SK-N-SH treated with all-trans-retinoic acid at 6 μM for 48 hours (cell line): Measurements from ENCODE around the gene RPP40.

Experiments
- ATAC-seq: fragments of 200-7000 bp; cut with Tn5 transposase; 3 replicates; pipeline ENCODE4 v1.9.1; 2020; ENCODE audit warnings: mild to moderate bottlenecking, moderate library complexity
- ARNTL ChIP-seq: fragments of 450-650 bp; formaldehyde crosslinking; IDR thresholded peaks from 2 replicates; pipeline ENCODE4 v1.5.0; 2020; ENCODE audit warnings: low read depth, mild to moderate bottlenecking, moderate library complexity, borderline replicate concordance
- BACH2 ChIP-seq: fragments of 250-450 bp; sonication (Bioruptor Pico); IDR thresholded peaks from 2 replicates; pipeline ENCODE4 v1.9.0; 2021; ENCODE audit warnings: mild to moderate bottlenecking, borderline replicate concordance
- CSDC2 ChIP-seq: fragments of 250-450 bp; sonication (Bioruptor Pico); IDR thresholded peaks from 2 replicates; pipeline ENCODE4 v1.5.0; 2020; ENCODE audit warnings: mild to moderate bottlenecking, moderate library complexity
- ESRRG ChIP-seq: fragments of 250-450 bp; sonication (Bioruptor Pico); IDR thresholded peaks from 2 replicates; pipeline ENCODE4 v1.6.1; 2021; ENCODE audit warnings: mild to moderate bottlenecking
- GLIS3 ChIP-seq: fragments of 250-450 bp; sonication (Bioruptor Pico); IDR thresholded peaks from 2 replicates; pipeline ENCODE4 v1.5.0; 2020; ENCODE audit warnings: mild to moderate bottlenecking, moderate library complexity
- ISL1 ChIP-seq: fragments of 250-450 bp; sonication (Bioruptor Pico); IDR thresholded peaks from 2 replicates; pipeline ENCODE4 v2.1.2; 2022; ENCODE audit warnings: mild to moderate bottlenecking, moderate library complexity
- OSR1 ChIP-seq: fragments of 250-450 bp; sonication (Bioruptor Pico); IDR thresholded peaks from 2 replicates; pipeline ENCODE4 v1.8.0; 2022; ENCODE audit warnings: moderate library complexity, mild to moderate bottlenecking, inconsistent platforms
- PPARA ChIP-seq: fragments of 250-450 bp; sonication (Bioruptor Pico); IDR thresholded peaks from 2 replicates; pipeline ENCODE4 v1.5.0; 2020; ENCODE audit warnings: mild to moderate bottlenecking, borderline replicate concordance
- RARB ChIP-seq: fragments of 250-450 bp; sonication (Bioruptor Pico); IDR thresholded peaks from 2 replicates; pipeline ENCODE4 v1.8.0; 2021; ENCODE audit warnings: mild to moderate bottlenecking, moderate library complexity
- SNAI2 ChIP-seq: fragments of 250-450 bp; sonication (Bioruptor Pico); IDR thresholded peaks from 2 replicates; pipeline ENCODE4 v1.5.0; 2020; ENCODE audit warnings: mild to moderate bottlenecking, moderate library complexity
- TCF4 ChIP-seq: fragments of 250-450 bp; sonication (Bioruptor Pico); IDR thresholded peaks from 2 replicates; pipeline ENCODE4 v1.8.0; 2021; ENCODE audit warnings: mild to moderate bottlenecking, moderate library complexity, borderline replicate concordance
- TOX ChIP-seq: fragments of 250-450 bp; sonication (Bioruptor Pico); IDR thresholded peaks from 2 replicates; pipeline ENCODE4 v1.8.0; 2021; ENCODE audit warnings: mild to moderate bottlenecking, moderate library complexity, borderline replicate concordance
- ZC3H10 ChIP-seq: fragments of 250-450 bp; sonication (Bioruptor Pico); IDR thresholded peaks from 2 replicates; pipeline ENCODE4 v1.5.1; 2021; ENCODE audit warnings: mild to moderate bottlenecking, moderate library complexity
- ZFP3 ChIP-seq: fragments of 250-450 bp; sonication (Bioruptor Pico); IDR thresholded peaks from 2 replicates; pipeline ENCODE4 v1.5.0; 2020; ENCODE audit warnings: mild to moderate bottlenecking, moderate library complexity
- ZFP30 ChIP-seq: fragments of 450-650 bp; formaldehyde crosslinking; IDR thresholded peaks from 2 replicates; pipeline ENCODE4 v1.5.0; 2022; ENCODE audit warnings: mild to moderate bottlenecking, moderate library complexity
- ZNF565 ChIP-seq: fragments of 450-650 bp; formaldehyde crosslinking; conservative IDR thresholded peaks from 2 replicates; pipeline ENCODE4 v1.5.0; 2020; ENCODE audit warnings: low read depth, mild to moderate bottlenecking, moderate library complexity
- ZNF70 ChIP-seq: fragments of 450-650 bp; formaldehyde crosslinking; IDR thresholded peaks from 2 replicates; pipeline ENCODE4 v1.5.0; 2020; ENCODE audit warnings: mild to moderate bottlenecking, moderate library complexity
- ZNF8 ChIP-seq: fragments of 450-650 bp; formaldehyde crosslinking; IDR thresholded peaks from 2 replicates; pipeline ENCODE4 v1.5.0; 2020; ENCODE audit warnings: mild to moderate bottlenecking, moderate library complexity
- TF ChIP-seq, protein P1 (sequence below): fragments of 250-450 bp; sonication (Bioruptor Pico); IDR thresholded peaks from 2 replicates; pipeline ENCODE4 v1.5.0; 2020; ENCODE audit warnings: mild to moderate bottlenecking, moderate library complexity
- TF ChIP-seq, protein P2 (sequence below): fragments of 250-450 bp; sonication (Bioruptor Pico); IDR thresholded peaks from 2 replicates; pipeline ENCODE4 v1.5.1; 2021; ENCODE audit warnings: mild to moderate bottlenecking, moderate library complexity
- TF ChIP-seq, protein P3 (sequence below): fragments of 250-450 bp; sonication (Bioruptor Pico); IDR thresholded peaks from 2 replicates; pipeline ENCODE4 v1.8.0; 2020; ENCODE audit warnings: mild to moderate bottlenecking, moderate library complexity, borderline replicate concordance
- TF ChIP-seq, protein P4 (sequence below): fragments of 250-450 bp; sonication (Bioruptor Pico); IDR thresholded peaks from 2 replicates; pipeline ENCODE4 v1.5.1; 2020; ENCODE audit warnings: low read depth, mild to moderate bottlenecking, moderate library complexity
- TF ChIP-seq, protein P5 (sequence below): fragments of 250-450 bp; sonication (Bioruptor Pico); IDR thresholded peaks from 2 replicates; pipeline ENCODE4 v1.8.0; 2021; ENCODE audit warnings: low read depth, mild to moderate bottlenecking, moderate library complexity, borderline replicate concordance

RPP40 gene

DNA sequence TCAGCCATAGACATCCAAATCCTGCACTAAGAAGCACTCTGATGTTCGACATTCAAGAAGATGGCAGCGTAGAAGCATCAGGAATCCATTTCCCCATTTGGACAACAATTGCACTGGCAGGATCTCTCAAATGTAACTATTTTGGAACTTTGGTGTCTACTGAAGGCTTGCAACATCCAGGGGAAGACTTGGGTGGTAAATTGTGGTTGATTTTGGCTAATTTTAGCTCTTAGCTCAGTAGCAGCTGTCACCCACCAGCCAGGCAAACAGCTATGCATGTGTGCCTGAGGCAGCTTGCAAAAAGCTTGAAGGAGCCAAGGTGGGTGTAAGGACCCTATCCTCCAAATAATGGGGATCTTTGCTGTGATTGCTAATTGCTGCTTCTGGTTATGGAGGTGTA, 46.2 kb upstream of the RPP40 start:
- ATAC-seq, result no peak
- TF ChIP-seq, protein P1, sequence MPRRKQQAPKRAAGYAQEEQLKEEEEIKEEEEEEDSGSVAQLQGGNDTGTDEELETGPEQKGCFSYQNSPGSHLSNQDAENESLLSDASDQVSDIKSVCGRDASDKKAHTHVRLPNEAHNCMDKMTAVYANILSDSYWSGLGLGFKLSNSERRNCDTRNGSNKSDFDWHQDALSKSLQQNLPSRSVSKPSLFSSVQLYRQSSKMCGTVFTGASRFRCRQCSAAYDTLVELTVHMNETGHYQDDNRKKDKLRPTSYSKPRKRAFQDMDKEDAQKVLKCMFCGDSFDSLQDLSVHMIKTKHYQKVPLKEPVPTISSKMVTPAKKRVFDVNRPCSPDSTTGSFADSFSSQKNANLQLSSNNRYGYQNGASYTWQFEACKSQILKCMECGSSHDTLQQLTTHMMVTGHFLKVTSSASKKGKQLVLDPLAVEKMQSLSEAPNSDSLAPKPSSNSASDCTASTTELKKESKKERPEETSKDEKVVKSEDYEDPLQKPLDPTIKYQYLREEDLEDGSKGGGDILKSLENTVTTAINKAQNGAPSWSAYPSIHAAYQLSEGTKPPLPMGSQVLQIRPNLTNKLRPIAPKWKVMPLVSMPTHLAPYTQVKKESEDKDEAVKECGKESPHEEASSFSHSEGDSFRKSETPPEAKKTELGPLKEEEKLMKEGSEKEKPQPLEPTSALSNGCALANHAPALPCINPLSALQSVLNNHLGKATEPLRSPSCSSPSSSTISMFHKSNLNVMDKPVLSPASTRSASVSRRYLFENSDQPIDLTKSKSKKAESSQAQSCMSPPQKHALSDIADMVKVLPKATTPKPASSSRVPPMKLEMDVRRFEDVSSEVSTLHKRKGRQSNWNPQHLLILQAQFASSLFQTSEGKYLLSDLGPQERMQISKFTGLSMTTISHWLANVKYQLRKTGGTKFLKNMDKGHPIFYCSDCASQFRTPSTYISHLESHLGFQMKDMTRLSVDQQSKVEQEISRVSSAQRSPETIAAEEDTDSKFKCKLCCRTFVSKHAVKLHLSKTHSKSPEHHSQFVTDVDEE (CRISPR knock-in tag), result no peak
- no peak for TF ChIP-seq SNAI2
- TF ChIP-seq, protein P2, sequence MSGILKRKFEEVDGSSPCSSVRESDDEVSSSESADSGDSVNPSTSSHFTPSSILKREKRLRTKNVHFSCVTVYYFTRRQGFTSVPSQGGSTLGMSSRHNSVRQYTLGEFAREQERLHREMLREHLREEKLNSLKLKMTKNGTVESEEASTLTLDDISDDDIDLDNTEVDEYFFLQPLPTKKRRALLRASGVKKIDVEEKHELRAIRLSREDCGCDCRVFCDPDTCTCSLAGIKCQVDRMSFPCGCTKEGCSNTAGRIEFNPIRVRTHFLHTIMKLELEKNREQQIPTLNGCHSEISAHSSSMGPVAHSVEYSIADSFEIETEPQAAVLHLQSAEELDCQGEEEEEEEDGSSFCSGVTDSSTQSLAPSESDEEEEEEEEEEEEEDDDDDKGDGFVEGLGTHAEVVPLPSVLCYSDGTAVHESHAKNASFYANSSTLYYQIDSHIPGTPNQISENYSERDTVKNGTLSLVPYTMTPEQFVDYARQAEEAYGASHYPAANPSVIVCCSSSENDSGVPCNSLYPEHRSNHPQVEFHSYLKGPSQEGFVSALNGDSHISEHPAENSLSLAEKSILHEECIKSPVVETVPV (CRISPR knock-in tag), result no peak
- TF ChIP-seq RARB (CRISPR knock-in tag), result no peak
- no peak for TF ChIP-seq OSR1 (CRISPR knock-in tag)
- no peak for TF ChIP-seq TCF4 (CRISPR knock-in tag)
- TF ChIP-seq ZC3H10 (CRISPR knock-in tag), result no peak
- TF ChIP-seq, protein P3, sequence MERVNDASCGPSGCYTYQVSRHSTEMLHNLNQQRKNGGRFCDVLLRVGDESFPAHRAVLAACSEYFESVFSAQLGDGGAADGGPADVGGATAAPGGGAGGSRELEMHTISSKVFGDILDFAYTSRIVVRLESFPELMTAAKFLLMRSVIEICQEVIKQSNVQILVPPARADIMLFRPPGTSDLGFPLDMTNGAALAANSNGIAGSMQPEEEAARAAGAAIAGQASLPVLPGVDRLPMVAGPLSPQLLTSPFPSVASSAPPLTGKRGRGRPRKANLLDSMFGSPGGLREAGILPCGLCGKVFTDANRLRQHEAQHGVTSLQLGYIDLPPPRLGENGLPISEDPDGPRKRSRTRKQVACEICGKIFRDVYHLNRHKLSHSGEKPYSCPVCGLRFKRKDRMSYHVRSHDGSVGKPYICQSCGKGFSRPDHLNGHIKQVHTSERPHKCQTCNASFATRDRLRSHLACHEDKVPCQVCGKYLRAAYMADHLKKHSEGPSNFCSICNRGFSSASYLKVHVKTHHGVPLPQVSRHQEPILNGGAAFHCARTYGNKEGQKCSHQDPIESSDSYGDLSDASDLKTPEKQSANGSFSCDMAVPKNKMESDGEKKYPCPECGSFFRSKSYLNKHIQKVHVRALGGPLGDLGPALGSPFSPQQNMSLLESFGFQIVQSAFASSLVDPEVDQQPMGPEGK (CRISPR knock-in tag), result no peak
- no peak for TF ChIP-seq ZFP30 (CRISPR knock-in tag)
- TF ChIP-seq ZNF70 (CRISPR knock-in tag), result no peak
- TF ChIP-seq BACH2, result no peak
- TF ChIP-seq ZFP3 (CRISPR knock-in tag), result no peak
- no peak for TF ChIP-seq ARNTL
- no peak for TF ChIP-seq GLIS3 (CRISPR knock-in tag)
- TF ChIP-seq CSDC2 (CRISPR knock-in tag), result no peak
- TF ChIP-seq ISL1, result no peak
- TF ChIP-seq, protein P4, sequence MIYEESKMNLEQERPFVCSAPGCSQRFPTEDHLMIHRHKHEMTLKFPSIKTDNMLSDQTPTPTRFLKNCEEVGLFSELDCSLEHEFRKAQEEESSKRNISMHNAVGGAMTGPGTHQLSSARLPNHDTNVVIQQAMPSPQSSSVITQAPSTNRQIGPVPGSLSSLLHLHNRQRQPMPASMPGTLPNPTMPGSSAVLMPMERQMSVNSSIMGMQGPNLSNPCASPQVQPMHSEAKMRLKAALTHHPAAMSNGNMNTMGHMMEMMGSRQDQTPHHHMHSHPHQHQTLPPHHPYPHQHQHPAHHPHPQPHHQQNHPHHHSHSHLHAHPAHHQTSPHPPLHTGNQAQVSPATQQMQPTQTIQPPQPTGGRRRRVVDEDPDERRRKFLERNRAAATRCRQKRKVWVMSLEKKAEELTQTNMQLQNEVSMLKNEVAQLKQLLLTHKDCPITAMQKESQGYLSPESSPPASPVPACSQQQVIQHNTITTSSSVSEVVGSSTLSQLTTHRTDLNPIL (CRISPR knock-in tag), result no peak
- TF ChIP-seq ZNF565 (CRISPR knock-in tag), result no peak
- TF ChIP-seq ESRRG (CRISPR knock-in tag), result no peak
- TF ChIP-seq, protein P5, sequence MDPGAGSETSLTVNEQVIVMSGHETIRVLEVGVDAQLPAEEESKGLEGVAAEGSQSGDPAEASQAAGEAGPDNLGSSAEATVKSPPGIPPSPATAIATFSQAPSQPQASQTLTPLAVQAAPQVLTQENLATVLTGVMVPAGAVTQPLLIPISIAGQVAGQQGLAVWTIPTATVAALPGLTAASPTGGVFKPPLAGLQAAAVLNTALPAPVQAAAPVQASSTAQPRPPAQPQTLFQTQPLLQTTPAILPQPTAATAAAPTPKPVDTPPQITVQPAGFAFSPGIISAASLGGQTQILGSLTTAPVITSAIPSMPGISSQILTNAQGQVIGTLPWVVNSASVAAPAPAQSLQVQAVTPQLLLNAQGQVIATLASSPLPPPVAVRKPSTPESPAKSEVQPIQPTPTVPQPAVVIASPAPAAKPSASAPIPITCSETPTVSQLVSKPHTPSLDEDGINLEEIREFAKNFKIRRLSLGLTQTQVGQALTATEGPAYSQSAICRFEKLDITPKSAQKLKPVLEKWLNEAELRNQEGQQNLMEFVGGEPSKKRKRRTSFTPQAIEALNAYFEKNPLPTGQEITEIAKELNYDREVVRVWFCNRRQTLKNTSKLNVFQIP (CRISPR knock-in tag), result no peak
- TF ChIP-seq, all 23 proteins: peak for 0

DNA sequence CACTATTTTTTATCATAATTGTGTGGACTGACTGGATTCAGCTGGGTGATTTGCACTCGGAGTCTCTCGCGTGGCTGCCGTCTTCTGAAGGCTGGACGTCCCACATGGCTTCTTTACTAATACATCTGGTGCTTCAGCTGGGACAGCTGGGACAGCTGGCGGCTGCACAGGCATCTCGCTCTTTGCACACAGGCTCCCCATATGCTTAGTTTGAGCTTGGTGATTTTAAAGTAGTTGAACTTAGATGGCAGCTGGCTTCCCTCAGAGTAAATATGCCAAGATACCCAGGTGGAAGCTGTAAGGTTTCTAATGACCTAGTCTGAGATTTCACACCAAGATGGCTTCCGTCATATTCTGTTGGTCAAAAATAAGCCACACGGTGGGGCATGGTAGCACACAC, 42.6 kb upstream of the RPP40 start:
- no peak for TF ChIP-seq ZNF8 (CRISPR knock-in tag)
- TF ChIP-seq, protein P3 (CRISPR knock-in tag), result no peak
- no peak for TF ChIP-seq BACH2
- TF ChIP-seq ZNF565 (CRISPR knock-in tag), result no peak
- TF ChIP-seq ESRRG (CRISPR knock-in tag), result no peak
- TF ChIP-seq ZFP30 (CRISPR knock-in tag), result no peak
- TF ChIP-seq, protein P2 (CRISPR knock-in tag), result no peak
- no peak for TF ChIP-seq TOX (CRISPR knock-in tag)
- TF ChIP-seq SNAI2, result no peak
- no peak for TF ChIP-seq RARB (CRISPR knock-in tag)
- TF ChIP-seq ZNF70 (CRISPR knock-in tag), result no peak
- TF ChIP-seq ZC3H10 (CRISPR knock-in tag), result no peak
- no peak for TF ChIP-seq PPARA (CRISPR knock-in tag)
- TF ChIP-seq ISL1, result no peak
- no peak for TF ChIP-seq CSDC2 (CRISPR knock-in tag)
- TF ChIP-seq, protein P1 (CRISPR knock-in tag), result no peak
- TF ChIP-seq, all 23 proteins: peak for 0
- ATAC-seq, result no peak
